GM18502 (cell line): ENCODE data around the gene PCBD1.
"Not testable (repeated sequence)": the region's sequence is repeated elsewhere in the genome, so short reads cannot be mapped to it uniquely, and the experiment has no call there.

Experiments used
- ATAC-seq: cut with Tn5 transposase; IDR thresholded peaks from one replicate; pipeline ENCODE4 v1.9.1; 2021; ENCODE audit warnings: mild to moderate bottlenecking; ENCODE audit not compliant: unreplicated experiment, poor library complexity

Gene PCBD1

GRCh38 chr10:70887804-70888800, at the start of gene PCBD1:
Gene PCBD1 (minus strand): TSS chr10:70888565. CDS start chr10:70888533, 32 bp downstream.
- peak; percentile 74 for ATAC-seq

- no peak for ATAC-seq
Observed at GRCh38 chr10:70937661-70938060, 49.3 kb upstream of the PCBD1 start.

DNA sequence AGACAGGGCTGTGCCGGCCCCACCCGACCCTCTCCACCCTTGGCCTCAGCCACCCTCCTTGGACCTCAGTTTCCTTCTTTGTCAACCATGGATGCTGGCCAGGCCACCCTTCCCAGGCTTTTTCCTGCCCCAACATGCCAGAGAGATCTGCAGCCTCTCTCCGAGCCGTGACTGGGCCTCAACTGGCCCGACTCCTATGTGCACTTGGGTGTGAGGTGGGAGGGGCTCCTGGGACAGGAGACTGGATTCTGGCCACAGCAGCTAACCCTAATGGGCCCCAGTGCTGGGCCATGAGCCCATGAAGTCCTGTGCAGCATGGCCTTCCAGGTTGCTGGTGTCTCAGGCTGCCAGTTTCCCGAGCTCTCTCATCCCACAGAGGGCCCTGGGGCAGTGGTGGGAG, 47.7 kb upstream of the PCBD1 start:
- no peak for ATAC-seq

DNA sequence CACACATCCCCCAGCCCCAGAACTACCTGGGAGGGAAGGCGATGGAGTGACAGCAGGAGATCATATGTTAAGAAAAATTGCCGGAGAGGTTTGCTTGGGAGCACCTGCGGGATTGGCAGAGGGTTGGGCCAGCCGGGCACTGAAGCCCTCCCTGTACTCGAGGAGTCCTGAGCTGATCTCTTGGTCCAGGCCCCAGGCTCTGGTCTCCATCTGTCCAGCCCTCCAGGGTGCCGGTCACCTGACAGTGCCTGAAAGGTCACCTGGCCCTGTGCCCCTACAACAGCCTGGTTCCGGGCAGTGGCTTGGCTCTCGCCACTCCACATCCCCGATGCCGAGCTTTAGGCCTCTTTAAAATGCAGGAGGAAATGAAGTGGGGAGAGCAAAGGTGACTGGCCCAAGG, 47.3 kb upstream of the PCBD1 start:
- no peak for ATAC-seq

DNA sequence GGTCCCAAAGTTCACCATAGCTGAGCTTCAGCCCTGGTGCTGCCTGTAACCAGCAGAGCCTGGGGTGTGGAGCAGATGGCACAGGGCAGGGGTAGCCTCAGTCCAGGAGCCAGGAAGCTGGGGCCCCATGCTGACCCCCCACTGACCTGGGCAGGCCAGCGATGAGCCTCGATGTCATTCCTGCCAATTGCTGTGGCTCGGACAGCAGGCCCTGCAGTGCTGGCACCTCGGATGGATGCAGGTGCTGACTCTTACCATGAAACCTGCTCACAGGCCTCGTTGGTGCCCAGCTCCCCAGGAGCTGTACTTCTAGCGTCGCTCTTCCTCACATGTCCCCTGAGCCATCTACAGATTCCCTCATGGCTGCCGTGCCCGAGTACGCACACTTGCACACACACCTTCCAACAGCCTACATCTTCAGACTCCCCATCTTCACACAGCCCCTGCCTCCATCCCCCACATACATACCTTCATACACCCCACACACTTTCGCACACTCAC, 46.8 kb upstream of the PCBD1 start:
- ATAC-seq: no peak

DNA sequence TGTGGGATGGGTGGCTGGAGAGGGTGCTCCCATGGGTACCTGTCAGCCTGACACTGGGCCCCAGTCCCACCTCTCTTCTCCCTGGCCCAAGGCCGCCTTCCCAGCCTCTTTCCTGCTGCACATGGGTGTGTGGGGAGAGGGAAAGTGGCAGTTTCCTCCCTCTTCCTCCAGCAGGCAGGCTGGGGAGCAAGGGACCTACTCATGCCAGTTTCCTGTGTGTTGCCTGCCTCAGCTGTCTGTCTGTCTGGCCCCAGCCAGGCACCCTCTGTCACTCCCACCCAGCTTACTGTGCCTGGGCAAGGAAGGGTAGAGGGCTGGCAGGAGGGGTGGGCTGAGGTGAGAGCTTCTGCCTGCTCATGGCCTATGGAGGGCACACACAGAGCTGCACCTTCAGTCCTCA, 46.3 kb upstream of the PCBD1 start:
- no peak for ATAC-seq

- ATAC-seq: no peak
Observed at GRCh38 chr10:70932392-70933196, 44.2 kb upstream of the PCBD1 start.

DNA sequence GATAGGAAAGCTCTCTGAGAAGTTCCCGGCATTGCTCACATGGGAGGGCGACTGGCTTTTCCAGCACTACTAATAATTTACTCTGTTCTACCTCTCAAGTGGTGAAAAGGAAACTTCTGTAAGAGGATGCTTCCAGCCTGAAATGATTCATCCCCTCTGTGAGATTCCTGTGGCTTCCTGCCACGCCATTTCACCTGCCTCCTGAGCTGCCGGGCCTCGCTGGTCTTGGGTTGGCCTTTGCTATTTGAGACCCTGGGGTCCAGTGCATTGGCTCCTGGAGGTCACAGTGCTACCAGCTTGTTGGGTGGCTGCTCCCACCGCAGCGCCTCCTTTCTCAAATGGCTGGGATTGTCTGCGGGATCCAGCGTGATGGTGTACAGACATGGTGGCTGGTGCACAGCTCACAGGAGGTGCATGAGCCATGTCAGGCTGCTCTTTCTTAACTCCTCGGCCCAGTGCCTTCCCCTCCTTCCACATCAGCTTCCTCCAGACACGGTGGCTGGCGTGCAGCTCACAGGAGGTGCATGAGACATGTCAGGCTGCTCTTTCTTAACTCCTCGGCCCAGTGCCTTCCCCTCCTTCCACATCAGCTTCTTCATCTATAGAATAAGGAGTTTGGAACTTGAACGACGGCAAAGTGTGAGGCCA, 42.9 kb upstream of the PCBD1 start:
- no peak for ATAC-seq

- ATAC-seq: no peak
Observed at GRCh38 chr10:70930263-70931000, 42.1 kb upstream of the PCBD1 start.

GRCh38 chr10:70928140-70928539, 39.8 kb upstream of the PCBD1 start:
- ATAC-seq: no peak

GRCh38 chr10:70927189-70927943, 39.0 kb upstream of the PCBD1 start:
- no peak for ATAC-seq

DNA sequence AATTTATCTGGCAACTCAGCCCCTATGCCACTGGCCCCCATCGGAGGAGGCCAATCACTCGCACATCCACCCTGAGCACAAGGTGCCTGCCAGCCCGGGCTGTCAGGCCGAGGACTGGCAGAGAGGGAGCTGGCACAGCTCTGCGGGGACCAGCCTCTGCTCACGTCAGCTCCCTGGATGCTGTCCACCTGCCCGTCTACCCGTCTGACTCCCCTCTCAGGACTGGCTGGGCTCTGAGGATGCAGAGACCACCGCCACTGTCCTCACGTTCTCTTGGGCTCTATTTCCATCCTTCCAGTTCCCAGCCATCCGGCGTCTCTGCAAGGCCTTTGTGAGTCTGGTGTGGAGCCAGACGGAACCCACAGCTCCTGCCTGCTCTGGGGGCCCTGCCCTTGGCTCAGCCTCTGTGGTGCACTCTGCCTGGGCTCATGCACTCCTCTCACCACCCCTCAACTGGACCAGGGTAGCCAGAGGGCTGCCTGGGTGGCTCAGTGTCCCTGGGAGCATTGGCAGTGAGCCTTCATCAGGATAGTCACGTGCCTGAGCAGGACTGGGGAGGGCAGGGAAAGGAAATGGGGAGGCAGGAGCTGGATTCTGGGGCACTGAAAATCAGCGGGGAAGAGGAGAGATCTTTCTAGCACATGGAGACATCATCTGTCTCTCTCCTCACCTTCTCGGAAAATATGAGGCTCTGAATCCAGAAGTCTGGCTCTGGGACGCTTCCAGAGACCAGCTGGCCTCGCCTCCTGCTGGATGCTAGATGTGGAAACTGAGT, 38.0 kb upstream of the PCBD1 start:
- no peak for ATAC-seq

GRCh38 chr10:70925377-70926225, 37.2 kb upstream of the PCBD1 start:
- no peak for ATAC-seq

DNA sequence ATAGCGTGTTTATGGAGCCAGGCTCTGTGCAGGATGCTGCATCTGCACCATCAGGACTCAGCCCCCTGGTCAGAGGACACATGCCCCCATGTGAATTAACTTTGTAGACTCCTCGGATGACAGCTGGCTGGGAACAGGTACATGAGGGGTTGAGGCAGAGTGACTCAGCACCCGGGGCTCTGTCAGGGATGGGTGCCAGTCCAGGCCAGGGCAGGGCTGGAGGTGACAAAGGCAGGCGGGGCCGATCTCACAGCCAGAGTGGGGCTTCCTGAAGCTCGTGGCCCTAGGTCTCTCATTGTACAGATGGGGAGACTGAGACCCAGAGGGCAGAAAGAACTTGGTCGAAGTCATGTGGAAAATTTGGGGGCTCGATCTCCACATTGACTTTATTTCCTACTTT, 35.3 kb upstream of the PCBD1 start:
- ATAC-seq: no peak

GRCh38 chr10:70921285-70921684, 32.9 kb upstream of the PCBD1 start:
- no peak for ATAC-seq

DNA sequence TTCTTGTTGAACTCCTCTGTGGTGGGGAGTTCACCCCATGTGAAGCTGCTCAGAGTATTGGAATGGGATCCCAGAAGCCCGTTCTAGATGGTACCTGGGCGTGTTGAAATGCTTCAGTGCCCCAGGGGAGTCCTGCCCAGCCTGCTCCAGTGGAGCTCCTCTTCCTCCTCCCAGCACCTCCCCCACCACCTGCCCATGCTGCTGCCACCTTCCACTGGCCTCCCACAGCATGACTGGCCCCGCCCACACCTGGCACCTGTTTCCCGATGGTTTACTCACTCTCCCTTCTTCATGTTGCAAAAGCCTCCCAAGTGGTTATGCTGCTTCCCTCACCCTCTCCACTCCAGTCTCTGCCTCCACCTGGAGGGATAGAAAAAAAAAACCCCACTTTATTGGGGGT, 32.2 kb upstream of the PCBD1 start:
- ATAC-seq: no peak

- ATAC-seq: not testable (repeated sequence)
Observed at GRCh38 chr10:70919906-70920305, 31.5 kb upstream of the PCBD1 start.
